Hippocampal formation (tissue), 2 donors: Measurements from ENCODE around the gene SIRT7.

ENCODE experiments used
- DNase-seq, 2 donors: peaks; one replicate each; lab custom pipeline; 2025; lab: John Stamatoyannopoulos, UW

Gene SIRT7

GRCh38 chr17:81885869-81886548, 32.0 kb downstream of the SIRT7 start:
- no peak for DNase-seq

GRCh38 chr17:81885454-81885853, 32.5 kb downstream of the SIRT7 start:
- no peak for DNase-seq

GRCh38 chr17:81884968-81885367, 33.0 kb downstream of the SIRT7 start:
- DNase-seq, result no peak

GRCh38 chr17:81884520-81884919, 33.5 kb downstream of the SIRT7 start:
- no peak for DNase-seq

GRCh38 chr17:81879121-81879520, 38.9 kb downstream of the SIRT7 start:
- no peak for DNase-seq

- no peak for DNase-seq
Observed at GRCh38 chr17:81878294-81878693, 39.7 kb downstream of the SIRT7 start.

- no peak for DNase-seq
Observed at GRCh38 chr17:81877569-81877968, 40.4 kb downstream of the SIRT7 start.

GRCh38 chr17:81871387-81872230, 46.4 kb downstream of the SIRT7 start:
- peak; percentile 77 to 78 for DNase-seq

- no peak for DNase-seq
Observed at GRCh38 chr17:81870981-81871386, 47.0 kb downstream of the SIRT7 start, which contains the start of gene ARHGDIA. Gene ARHGDIA, minus strand, starts transcription at chr17:81871337. Its CDS starts 1,407 bp downstream, at chr17:81869930.

- no peak for DNase-seq
Observed at GRCh38 chr17:81870131-81870980, 47.6 kb downstream of the SIRT7 start.

GRCh38 chr17:81869221-81870130, 48.5 kb downstream of the SIRT7 start:
- no peak for DNase-seq

- no peak for DNase-seq
Observed at GRCh38 chr17:81868674-81869220, 49.2 kb downstream of the SIRT7 start.

- DNase-seq, result no peak
Observed at GRCh38 chr17:81867991-81868673, 49.8 kb downstream of the SIRT7 start.

GRCh38 chr17:81867170-81867990, 50.6 kb downstream of the SIRT7 start:
- no peak for DNase-seq

- DNase-seq, result no peak
Observed at GRCh38 chr17:81866440-81867169, 51.4 kb downstream of the SIRT7 start.

GRCh38 chr17:81865733-81866439, 52.1 kb downstream of the SIRT7 start:
- no peak for DNase-seq

GRCh38 chr17:81865358-81865732, 52.6 kb downstream of the SIRT7 start:
- no peak for DNase-seq
